ENCODE data around the gene DNAI7.

Gene DNAI7

GRCh38 chr12:25106818-25107217 lies 88.1 kb downstream of the DNAI7 start:
- no peak for DNase-seq (ENCODE audit: extremely low read depth in 1 of 2, low read depth in 1 of 2)

GRCh38 chr12:25102402-25102801 lies 92.6 kb downstream of the DNAI7 start:
- DNase-seq (ENCODE audit: extremely low read depth in 1 of 2, low read depth in 1 of 2), result no peak

- DNase-seq (ENCODE audit: extremely low read depth in 1 of 2, low read depth in 1 of 2), result no peak
Observed at GRCh38 chr12:25101092-25101445, 93.9 kb downstream of the DNAI7 start.

GRCh38 chr12:25100194-25101091 lies 94.5 kb downstream of the DNAI7 start:
- DNase-seq (ENCODE audit: extremely low read depth in 1 of 2, low read depth in 1 of 2), result no peak

DNA sequence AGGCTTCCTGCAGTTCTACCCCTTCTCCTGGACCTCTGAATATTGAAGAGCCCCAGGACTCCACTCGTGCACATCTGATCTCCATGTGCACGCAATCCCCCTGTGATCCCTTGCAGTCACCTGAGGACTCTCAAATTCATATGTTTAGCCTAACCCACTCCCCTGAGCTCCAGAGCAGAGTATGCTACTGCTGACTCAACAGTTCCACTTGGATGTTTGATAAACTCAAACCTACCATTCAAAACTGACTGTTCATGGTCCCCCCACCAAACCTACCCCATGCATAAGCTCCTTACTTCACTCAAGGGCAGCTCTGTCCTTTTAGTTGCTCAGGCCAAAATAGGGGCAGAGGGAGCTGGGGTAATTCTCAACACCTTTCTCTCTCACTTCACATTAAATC lies 96.0 kb downstream of the DNAI7 start:
- no peak for DNase-seq (ENCODE audit: extremely low read depth in 1 of 2, low read depth in 1 of 2)

- no peak for DNase-seq (ENCODE audit: extremely low read depth in 1 of 2, low read depth in 1 of 2)
Observed at GRCh38 chr12:25089738-25090137, 105.2 kb downstream of the DNAI7 start.

DNA sequence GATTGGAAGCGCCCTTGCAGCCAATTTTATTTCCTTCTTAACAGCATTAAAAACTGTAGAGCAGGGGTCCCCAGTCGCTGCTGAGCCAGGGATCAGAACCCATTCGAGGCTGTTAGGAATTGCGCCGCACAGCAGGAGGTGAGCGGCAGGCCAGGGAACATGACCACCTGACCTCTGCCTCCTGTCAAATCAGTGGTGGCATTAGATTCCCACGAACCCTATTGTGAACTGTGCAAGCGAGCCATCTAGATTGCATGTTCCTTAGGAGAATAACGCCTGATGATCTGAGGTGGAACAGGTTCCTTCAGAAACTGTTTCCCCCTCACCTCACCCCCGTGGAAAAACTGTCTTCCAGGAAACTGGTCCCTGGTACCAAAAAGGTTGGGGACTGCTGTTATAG lies 107.4 kb downstream of the DNAI7 start:
- DNase-seq (ENCODE audit: extremely low read depth in 1 of 2, low read depth in 1 of 2), result no peak

- DNase-seq (ENCODE audit: extremely low read depth in 1 of 2, low read depth in 1 of 2), result no peak
Observed at GRCh38 chr12:25084816-25085215, 110.1 kb downstream of the DNAI7 start.

- DNase-seq (ENCODE audit: extremely low read depth in 1 of 2, low read depth in 1 of 2), result no peak
Observed at GRCh38 chr12:25083211-25083610, 111.7 kb downstream of the DNAI7 start.

- no peak for DNase-seq (ENCODE audit: extremely low read depth in 1 of 2, low read depth in 1 of 2)
Observed at GRCh38 chr12:25082628-25083027, 112.3 kb downstream of the DNAI7 start.

DNA sequence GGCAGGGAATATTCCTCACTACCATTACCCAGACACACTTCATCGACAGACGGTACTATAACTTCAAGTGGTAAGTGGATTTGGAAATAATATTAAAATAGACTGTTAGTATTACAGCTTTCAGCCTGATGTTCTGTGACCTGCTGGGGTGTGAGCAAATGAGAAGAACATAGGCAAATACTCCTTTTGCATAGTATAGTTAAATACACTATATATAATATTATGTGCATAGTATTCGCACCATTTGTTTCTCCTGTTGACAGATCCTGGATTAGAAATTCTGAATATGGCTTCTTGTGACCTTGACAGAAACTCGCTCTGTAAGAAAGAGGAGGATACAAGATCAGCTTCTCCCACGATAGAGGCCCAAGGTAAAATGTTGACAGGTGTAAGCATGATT lies 115.6 kb downstream of the DNAI7 start:
- DNase-seq (ENCODE audit: extremely low read depth in 1 of 2, low read depth in 1 of 2), result no peak

- DNase-seq (ENCODE audit: extremely low read depth in 1 of 2, low read depth in 1 of 2), result no peak
Observed at GRCh38 chr12:25074954-25075353, 120.0 kb downstream of the DNAI7 start.

GRCh38 chr12:25074113-25074512 lies 120.8 kb downstream of the DNAI7 start:
- DNase-seq (ENCODE audit: extremely low read depth in 1 of 2, low read depth in 1 of 2), result no peak

GRCh38 chr12:25072906-25073650 lies 121.9 kb downstream of the DNAI7 start:
- no peak for DNase-seq (ENCODE audit: extremely low read depth in 1 of 2, low read depth in 1 of 2)

GRCh38 chr12:25071366-25071765 lies 123.6 kb downstream of the DNAI7 start:
- no peak for DNase-seq (ENCODE audit: extremely low read depth in 1 of 2, low read depth in 1 of 2)

- no peak for DNase-seq (ENCODE audit: extremely low read depth in 1 of 2, low read depth in 1 of 2)
Observed at GRCh38 chr12:25069224-25069623, 125.7 kb downstream of the DNAI7 start.

DNA sequence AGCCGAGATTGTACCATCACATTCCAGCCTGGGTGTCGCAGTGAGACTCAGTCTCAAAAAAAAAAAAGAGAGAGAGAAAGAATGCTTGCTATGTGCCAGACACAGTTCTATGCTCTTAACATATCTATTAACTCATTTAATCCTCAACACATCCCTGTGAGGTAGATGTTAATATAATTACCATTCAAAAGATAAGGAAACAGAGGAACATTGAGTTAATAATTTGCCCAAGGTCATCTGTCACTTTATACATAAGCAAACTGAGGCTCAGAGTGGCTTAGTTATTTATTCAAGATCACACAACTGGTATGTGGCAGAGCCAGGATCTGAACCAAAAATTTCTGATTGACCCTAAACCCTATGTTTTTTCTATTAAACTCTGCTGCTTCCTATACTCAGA lies 129.9 kb downstream of the DNAI7 start:
- DNase-seq (ENCODE audit: extremely low read depth in 1 of 2, low read depth in 1 of 2), result no peak

DNA sequence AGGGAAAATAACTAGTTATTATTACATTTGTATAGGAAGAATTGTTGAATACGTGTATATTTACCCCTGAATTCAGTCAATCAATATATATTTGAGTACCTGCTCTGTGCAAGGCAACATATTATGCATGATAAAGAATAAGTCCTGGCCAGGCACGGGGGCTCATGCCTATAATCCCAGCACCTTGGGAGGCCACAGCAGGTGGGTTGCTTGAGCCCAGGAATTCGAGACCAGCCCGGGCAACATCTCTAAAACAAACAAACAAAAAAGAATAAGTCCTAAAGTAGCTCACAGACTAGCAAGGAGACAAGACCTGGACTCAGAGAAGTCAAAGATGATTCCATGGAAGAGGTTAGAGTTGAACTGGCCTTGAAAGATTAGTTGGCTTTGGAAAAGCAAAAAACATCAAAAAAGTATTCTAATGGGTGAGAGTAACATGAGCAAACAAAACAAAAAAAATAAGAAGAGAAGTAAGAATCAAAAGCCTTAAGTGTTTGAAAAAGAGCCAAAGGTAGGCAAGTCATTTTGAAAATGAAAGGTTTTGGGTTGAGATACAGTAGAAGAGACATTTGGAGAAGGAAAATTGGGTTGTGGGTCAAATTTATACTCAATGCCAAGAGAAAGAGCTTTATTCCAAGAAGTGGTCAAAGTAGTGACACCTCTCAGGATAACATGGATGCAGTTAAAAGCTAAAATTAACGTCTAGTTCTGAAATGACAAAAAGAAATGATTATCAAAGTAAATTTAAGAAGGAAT lies 130.9 kb downstream of the DNAI7 start:
- no peak for DNase-seq (ENCODE audit: extremely low read depth in 1 of 2, low read depth in 1 of 2)

DNA sequence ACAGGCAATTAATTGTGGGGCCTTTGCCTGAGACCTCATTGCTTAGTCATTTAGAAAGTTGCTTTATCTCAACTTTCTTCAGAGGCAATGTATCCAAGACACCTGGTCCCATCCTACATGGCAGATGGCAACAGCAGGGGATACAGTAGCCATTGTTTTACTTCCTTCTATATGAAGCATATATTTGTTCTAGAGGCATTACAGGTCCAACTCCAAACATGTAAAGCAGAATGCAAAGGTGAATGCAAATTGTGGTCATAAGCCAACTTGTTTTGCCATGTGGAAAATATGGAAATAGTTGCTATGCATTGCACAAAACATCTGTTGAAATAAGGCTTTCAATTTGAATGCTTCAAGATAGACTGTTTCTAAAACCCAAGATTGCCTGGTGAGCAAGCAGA lies 136.3 kb downstream of the DNAI7 start:
- no peak for DNase-seq (ENCODE audit: extremely low read depth in 1 of 2, low read depth in 1 of 2)
